Measurements from ENCODE around the gene FIP1L1. TPM values are rescaled to one million over a fixed set of nuclear protein-coding genes. Genes with fewer than 3 reads are reported as not detected.

FIP1L1 gene
- total and polyA plus RNA-seq, 9 of the 15 experiments (the other 6 are each of a cell fraction or from before 2014, with no cell fraction given) = 34.6 to 137 (median 72.0) TPM

DNA sequence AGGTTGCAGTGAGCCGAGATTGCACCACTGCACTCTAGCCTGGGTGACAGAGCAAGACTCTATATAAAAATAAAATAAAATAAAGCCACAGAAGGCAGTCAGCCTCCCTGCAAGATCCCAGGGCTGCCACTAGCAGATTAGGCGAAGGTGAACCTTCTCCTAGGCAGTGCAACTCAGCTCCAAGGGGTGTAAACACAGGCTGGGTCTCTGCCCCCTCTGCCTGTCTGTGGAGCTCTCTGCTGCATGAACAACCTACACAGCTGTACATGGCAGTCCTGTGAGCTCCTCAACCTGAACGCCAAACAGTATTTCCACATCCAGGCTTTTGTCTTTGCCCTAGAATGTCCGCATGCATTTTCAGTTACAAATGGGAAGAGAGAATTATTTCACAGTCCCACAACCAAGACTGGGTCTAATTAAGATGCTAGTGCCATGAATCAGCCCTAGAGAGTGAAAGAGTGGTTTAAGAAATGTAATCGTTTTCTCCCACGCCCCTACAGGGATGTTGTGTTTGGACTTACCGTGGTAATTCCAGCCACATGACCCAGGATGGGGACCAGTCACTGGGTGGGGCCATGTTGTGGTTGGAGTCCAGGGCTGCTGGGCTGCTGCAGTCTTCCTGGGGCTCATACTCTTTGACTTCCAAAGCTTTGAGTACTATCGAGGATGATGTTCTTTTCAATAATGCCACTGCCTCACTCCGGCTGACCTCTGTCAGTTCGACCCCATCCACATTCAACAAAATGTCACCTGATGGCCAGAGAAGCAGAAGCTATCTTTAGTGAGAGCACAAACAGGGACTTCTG lies 99.0 kb downstream of the FIP1L1 start:
- TF ChIP-seq SIN3A (IDR thresholded peaks at IDR 0.05; ENCODE audit: borderline replicate concordance in 2 of 2, control insufficient read depth in 1 of 2, low read depth in 2 of 2, low read length in 2 of 2) (no peak), NCOR1 (IDR thresholded peaks at IDR 0.05) (no peak), CTBP1 (IDR thresholded peaks at IDR 0.05; ENCODE audit: borderline replicate concordance) (peak; percentile 17; the same call in 1 of the 2 replicates)
- TF ChIP-seq, protein P1, sequence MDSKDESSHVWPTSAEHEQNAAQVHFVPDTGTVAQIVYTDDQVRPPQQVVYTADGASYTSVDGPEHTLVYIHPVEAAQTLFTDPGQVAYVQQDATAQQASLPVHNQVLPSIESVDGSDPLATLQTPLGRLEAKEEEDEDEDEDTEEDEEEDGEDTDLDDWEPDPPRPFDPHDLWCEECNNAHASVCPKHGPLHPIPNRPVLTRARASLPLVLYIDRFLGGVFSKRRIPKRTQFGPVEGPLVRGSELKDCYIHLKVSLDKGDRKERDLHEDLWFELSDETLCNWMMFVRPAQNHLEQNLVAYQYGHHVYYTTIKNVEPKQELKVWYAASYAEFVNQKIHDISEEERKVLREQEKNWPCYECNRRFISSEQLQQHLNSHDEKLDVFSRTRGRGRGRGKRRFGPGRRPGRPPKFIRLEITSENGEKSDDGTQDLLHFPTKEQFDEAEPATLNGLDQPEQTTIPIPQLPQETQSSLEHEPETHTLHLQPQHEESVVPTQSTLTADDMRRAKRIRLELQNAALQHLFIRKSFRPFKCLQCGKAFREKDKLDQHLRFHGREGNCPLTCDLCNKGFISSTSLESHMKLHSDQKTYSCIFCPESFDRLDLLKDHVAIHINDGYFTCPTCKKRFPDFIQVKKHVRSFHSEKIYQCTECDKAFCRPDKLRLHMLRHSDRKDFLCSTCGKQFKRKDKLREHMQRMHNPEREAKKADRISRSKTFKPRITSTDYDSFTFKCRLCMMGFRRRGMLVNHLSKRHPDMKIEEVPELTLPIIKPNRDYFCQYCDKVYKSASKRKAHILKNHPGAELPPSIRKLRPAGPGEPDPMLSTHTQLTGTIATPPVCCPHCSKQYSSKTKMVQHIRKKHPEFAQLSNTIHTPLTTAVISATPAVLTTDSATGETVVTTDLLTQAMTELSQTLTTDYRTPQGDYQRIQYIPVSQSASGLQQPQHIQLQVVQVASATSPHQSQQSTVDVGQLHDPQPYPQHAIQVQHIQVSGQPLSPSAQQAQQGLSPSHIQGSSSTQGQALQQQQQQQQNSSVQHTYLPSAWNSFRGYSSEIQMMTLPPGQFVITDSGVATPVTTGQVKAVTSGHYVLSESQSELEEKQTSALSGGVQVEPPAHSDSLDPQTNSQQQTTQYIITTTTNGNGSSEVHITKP (IDR thresholded peaks at IDR 0.05; ENCODE audit: partially characterized antibody) = peak; percentile 29
- TF ChIP-seq, protein P2, sequence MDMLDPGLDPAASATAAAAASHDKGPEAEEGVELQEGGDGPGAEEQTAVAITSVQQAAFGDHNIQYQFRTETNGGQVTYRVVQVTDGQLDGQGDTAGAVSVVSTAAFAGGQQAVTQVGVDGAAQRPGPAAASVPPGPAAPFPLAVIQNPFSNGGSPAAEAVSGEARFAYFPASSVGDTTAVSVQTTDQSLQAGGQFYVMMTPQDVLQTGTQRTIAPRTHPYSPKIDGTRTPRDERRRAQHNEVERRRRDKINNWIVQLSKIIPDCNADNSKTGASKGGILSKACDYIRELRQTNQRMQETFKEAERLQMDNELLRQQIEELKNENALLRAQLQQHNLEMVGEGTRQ (CRISPR knock-in tag; IDR thresholded peaks at IDR 0.05) = peak; percentile 47; the same call in 1 of the 2 replicates
- TF ChIP-seq, protein P3, sequence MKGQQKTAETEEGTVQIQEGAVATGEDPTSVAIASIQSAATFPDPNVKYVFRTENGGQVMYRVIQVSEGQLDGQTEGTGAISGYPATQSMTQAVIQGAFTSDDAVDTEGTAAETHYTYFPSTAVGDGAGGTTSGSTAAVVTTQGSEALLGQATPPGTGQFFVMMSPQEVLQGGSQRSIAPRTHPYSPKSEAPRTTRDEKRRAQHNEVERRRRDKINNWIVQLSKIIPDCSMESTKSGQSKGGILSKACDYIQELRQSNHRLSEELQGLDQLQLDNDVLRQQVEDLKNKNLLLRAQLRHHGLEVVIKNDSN (CRISPR knock-in tag; IDR thresholded peaks at IDR 0.05) = peak; percentile 66
- ChIA-PET POLR2A (no interaction called here), CTCF (ENCODE audit: low intra/inter-chr PET ratio) (no interaction called here)
- no peak overlapping the region for H3K4me3 ChIP-seq
- no peak overlapping the region for H3K4me2 ChIP-seq (ENCODE audit: insufficient read depth, low read length)
- WGBS (ENCODE audit: insufficient coverage, low coverage, missing lambda C conversion rate) = 37% methylated on average over 9 of the region's 10 CpGs
- H3K27me3 ChIP-seq (ENCODE audit: control insufficient read depth in 2 of 2, insufficient read depth in 2 of 2, low read length in 2 of 2) = no peaks in the 10 kb centered on the region
- H3K9ac ChIP-seq (ENCODE audit: insufficient read depth in 1 of 2, low read depth in 2 of 2, low read length in 2 of 2) = no peak overlapping the region
- no peaks in the 10 kb centered on the region for H3K9me3 ChIP-seq (replicated peaks; ENCODE audit: control insufficient read depth, insufficient read depth, low read depth, low read length)
- H3K27ac ChIP-seq (ENCODE audit: extremely low read depth, low read depth, low read length) = no peak overlapping the region
- BruUV-seq (replicated peaks) = no TSS peak
- no peak for FAIRE-seq
- no peak overlapping the region for H2AFZ ChIP-seq (ENCODE audit: low read depth, low read length)
- no peaks in the 10 kb centered on the region for H4K20me1 ChIP-seq (replicated peaks; ENCODE audit: control insufficient read depth, insufficient read depth, low read length)
- DNase-seq (ENCODE audit: extremely low read depth in 1 of 4, low spot score in 3 of 4) = peak in 1 of 4 experiments; percentile 8
- in situ Hi-C loops (cut with MboI) = loop anchor here (25.0 kb wide), 1 partner anchor 761 kb away; the partner anchor contains the start of gene PDGFRA
- H3K36me3 ChIP-seq (ENCODE audit: control insufficient read depth, insufficient read depth, low read length) = no peaks in the 10 kb centered on the region
- H3K4me1 ChIP-seq (replicated peaks in 1 of 2; ENCODE audit: control insufficient read depth in 2 of 2, insufficient read depth in 2 of 2, low read length in 2 of 2) = peaks cover 0 to 2% of the 10 kb centered on the region in 2 experiments; a peak in 2 of 5 replicates
- H3K9me1 ChIP-seq (ENCODE audit: control insufficient read depth, insufficient read depth, low read length) = no peaks in the 10 kb centered on the region
- ATAC-seq = peak; percentile 74
- intact Hi-C loops (cut with micrococcal nuclease) = no loop called here
- no peaks in the 10 kb centered on the region for H3K79me2 ChIP-seq (ENCODE audit: control insufficient read depth, insufficient read depth, low read length)

Measured in K562 (cell line).